ENCODE data around the gene CYB561A3.

DNA sequence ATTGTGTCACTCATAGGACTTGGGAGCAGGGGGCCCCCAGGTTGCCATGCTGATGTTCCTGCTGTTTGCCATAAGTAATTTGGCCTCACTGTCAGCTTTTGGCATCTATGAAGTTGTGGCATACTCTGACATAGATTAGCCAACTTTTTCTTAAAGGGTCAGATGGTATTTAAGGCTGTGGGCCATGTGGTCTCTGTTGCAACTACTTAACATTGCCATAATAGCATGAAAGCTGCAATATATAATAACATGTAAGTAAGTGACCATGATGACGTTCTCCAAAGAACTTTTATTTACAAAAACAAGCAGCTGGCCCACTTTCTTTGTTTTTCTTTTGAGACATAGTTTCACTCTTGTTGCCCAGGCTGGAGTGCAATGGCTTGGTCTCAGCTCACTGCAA lies 28.5 kb upstream of the CYB561A3 start:
- TF ChIP-seq CTCF (IDR thresholded peaks at IDR 0.05) (no peak), POLR2A (IDR thresholded peaks at IDR 0.05) (no peak)
